HG03095 (cell line): ENCODE measurements around the gene SRSF7.
"Not testable (repeated sequence)": the region's sequence is repeated elsewhere in the genome, so short reads cannot be mapped to it uniquely, and the experiment has no call there.

Experiments used
- ATAC-seq: cut with Tn5 transposase; IDR thresholded peaks from one replicate; pipeline ENCODE4 v1.9.1; 2021; ENCODE audit warnings: moderate library complexity; ENCODE audit not compliant: unreplicated experiment

The SRSF7 gene

GRCh38 chr2:38706846-38707345, 44.3 kb downstream of the SRSF7 start:
- ATAC-seq: no peak

GRCh38 chr2:38704664-38705063, 46.5 kb downstream of the SRSF7 start:
- no peak for ATAC-seq

GRCh38 chr2:38703336-38703735, 47.8 kb downstream of the SRSF7 start:
- ATAC-seq: not testable (repeated sequence)

GRCh38 chr2:38702413-38702812, 48.7 kb downstream of the SRSF7 start:
- ATAC-seq: no peak

- no peak for ATAC-seq
Observed at GRCh38 chr2:38701542-38701941, 49.6 kb downstream of the SRSF7 start.

- ATAC-seq: no peak
Observed at GRCh38 chr2:38700881-38701458, 50.2 kb downstream of the SRSF7 start.

- ATAC-seq: no peak
Observed at GRCh38 chr2:38700113-38700785, 50.9 kb downstream of the SRSF7 start.

- no peak for ATAC-seq
Observed at GRCh38 chr2:38698467-38699003, 52.6 kb downstream of the SRSF7 start.

GRCh38 chr2:38697116-38697840, 53.9 kb downstream of the SRSF7 start:
- no peak for ATAC-seq
